Left forelimb (tissue), 1 donor: ENCODE data around the gene SLC2A4RG.
A peak's percentile ranks its signal among the peaks of the same experiment; 100 is the strongest.
"Not testable (repeated sequence)": the region's sequence is repeated elsewhere in the genome, so short reads cannot be mapped to it uniquely, and the experiment has no call there.

Experiments
- DNase-seq: peaks from one replicate; pipeline ENCODE4 v3.0.0-alpha.2; 2018; ENCODE audit warnings: low spot score

The SLC2A4RG gene

DNA sequence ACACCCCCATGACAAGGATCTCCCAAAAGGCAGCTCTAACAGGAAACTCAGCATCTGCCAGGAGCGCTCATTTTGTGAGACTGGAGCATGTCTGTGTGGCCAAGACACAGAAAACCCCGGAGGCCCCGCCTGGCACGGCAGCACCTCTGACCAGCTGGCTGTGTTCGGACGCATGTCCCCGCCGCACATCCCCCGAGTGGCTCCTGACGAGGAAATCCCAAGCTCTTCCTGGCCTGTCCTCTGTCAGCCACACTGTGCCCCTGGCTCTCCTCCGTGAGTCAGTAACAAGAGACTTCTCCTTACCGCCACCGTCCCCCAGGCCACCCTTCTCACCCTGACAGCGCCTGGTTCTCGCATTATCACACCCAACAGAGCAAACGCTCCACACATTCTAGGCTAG lies 14.4 kb downstream of the SLC2A4RG start:
- no peak for DNase-seq

DNA sequence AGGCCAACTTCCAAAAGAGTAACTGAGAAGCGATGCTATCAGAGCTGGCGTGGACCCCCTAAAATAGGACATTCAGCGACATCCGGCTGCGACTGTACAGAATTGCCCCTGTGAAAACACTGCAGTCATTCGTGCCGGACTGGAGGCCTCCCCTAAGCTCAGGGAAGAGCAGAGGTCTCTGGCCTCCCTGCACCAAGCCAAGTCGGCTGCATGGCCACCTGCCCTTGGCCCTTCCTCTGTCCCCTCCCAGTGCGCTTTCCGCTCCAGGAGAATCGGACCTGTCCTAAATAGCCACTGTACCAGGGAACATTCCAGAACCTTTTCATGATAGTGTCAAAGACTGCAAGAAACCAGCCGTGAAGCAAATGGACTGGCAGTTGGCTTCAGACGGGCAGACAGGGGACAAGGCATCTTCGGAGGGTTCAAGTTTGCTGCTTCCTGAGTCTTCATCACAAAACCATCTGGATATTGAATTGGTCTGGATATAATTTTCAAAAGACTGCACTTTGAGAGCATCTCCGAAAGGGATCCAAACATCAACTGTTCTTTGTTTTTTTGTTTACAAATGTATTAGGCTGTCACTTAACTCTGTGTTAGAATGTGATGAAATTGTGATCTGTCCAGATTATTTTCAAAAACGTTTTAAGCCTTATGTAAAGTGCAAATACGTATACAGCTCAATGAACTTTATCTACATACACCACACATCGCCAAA lies 16.5 kb downstream of the SLC2A4RG start:
- DNase-seq, result no peak

DNA sequence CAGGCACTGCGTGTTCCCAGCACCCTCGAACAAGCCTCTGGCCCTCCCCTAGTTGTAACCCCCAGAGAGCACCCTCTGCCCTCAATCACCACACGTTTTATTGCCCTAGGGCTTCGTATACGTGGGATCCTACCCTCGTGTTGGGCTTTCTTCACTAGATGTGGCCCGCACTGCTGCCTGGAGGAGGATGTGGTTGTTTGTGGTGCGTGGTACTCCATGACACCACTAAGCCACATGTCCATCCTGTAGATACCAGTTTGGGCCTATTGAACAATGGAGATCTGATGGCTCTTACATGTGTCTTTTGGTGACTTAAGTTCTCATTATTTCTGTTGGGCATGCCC lies 17.0 kb downstream of the SLC2A4RG start:
- no peak for DNase-seq

DNA sequence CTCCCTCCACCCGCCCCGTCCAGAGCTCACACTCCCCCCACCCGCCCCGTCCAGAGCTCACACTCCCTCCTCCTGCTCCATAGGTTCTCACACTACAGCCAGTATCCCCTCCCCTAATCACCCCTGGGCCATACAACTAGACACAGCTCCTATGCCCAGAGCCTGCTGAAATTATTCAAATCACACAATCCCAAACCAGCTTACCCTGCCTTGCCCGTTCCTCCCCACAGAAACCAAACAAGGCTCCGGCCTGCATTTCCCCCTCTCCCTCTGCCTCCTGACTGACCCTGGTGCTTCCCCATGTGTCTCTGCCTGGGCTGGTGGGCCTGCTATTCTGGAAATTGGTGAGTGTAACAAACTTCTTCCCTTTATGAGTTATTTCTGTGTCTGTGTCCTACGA lies 18.6 kb downstream of the SLC2A4RG start:
- no peak for DNase-seq

DNA sequence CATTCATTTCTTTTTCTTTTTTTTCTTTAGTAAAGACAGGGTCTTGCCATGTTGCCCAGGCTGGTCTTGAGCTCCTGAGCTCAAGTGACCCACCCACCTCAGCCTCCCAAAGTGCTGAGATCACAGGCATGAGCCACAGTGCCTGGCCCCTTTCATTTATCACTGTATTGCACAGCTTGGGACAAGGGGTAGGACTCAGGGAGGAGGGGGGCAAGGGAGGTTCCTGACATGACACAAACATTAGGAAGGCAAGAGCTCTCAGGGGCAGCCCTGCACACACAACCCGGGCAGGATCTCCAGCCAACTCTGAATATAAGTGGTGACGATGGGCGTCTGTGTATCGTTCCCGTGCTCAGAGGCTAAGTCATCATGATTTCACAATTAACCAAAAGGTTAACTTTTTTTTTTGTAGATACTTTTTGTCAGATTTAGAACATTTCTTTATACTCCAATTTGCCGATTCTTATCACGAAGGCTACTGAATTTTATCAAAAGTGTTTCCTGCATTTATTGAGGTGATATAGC lies 19.9 kb downstream of the SLC2A4RG start:
- DNase-seq, result no peak

DNA sequence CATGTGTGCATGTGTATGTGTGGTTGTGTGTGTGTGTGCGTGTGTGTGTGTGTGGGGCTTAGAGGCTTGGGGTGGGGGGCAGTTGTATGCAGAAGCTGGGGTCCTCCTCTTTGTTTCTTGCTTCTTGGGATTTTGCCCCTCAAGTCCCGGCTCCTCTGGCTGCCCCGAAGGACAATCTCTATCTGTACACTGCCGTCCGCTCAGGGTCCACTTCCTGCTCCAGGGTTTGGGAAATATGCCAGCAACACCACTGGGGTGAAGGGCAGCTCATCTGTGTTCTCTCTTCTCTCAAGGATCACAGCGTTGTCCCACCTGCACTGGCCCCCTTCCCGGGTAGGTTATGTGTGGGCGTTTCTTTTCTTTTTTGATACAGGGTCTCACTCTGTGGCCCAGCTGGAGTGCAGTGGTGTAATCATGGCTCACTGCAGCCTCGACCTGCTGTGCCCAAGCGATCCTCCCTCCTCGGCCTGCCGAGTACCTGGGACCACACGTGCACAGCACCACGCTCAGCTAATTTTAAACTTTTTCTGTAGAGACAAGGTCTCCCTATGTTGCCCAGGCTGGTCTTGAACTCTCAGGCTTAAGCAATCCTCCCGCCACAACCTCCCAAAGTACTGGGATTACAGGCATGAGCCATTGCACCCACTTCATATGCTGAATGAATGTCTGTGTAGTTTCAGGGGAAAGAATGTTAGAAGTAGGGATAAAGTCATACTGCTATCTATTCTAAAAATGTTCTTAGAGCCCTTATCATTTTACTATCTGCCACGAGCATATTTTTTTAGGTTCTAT lies 25.7 kb downstream of the SLC2A4RG start:
- no peak for DNase-seq

DNA sequence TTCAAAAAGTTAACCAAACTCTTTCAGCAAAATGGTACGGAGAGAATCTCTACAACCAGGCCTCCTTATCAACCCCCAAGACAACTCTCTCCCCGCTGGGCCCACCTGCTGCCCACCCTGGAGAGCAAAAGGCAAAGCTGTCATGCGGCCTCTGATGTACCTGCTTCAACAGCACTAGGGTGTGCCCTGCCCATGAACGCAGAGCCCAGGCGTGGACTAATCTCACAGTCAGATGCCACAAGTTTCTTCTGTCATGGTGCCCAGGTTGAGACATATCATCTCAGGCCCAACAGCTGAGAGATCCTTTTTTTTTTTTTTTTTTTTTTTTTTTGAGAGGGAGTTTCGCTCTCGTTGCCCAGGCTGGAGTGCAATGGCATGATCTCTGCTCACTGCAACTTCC lies 26.3 kb downstream of the SLC2A4RG start:
- no peak for DNase-seq

DNA sequence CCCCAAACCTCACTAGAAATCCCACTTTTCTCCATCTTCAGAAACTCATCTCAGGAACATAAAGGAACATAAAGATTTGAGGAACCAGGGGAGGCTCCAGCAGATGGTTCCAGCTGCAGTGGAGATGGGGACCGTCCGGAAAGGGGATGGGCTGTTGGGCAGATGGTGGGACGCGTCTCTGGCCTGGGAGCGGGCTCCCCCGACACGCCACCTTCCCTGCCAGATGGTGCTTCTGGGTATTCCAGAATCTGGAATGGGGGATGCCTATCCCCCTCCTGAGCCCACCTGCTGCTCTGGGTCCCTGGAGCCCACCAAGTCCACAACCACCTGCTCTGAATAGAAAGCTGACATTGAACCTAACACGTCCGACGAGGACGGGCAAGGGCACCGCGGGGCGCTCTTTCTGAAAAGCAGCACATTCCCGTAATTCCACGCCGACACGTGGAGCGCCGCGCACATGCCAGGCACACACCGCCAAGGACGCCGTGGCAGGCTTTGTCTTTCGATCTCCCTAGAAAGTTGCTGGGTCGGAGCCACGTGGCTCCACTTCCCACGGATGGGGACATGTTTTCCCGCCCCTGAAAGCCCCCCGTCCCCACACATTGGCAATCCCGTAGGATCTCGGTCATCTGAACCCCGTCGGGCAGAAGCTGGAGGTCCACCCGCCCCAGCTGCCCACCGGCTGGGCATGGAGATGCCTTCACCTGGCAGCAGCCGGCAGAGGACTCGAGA lies 27.3 kb downstream of the SLC2A4RG start:
- no peak for DNase-seq

DNA sequence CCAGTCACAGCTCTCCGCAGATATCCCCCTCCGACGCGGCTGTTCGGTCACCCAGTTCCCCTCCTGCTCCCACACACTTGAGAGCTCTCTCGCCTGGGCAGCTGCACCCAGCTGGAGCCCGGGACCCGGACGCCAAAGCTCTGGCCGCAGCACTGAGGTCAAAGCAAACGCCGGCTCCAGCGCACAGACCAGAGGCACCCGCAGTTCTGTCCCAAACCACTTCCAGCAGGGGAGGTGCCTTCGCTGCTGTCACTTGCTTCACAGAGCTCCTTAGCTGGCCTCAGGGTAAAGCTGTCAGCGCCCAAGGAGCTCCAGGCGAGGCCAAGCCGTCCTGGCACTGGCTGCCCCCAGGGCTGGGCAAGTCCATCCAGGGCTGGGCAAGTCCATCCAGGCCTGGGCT lies 27.9 kb downstream of the SLC2A4RG start:
- no peak for DNase-seq

DNA sequence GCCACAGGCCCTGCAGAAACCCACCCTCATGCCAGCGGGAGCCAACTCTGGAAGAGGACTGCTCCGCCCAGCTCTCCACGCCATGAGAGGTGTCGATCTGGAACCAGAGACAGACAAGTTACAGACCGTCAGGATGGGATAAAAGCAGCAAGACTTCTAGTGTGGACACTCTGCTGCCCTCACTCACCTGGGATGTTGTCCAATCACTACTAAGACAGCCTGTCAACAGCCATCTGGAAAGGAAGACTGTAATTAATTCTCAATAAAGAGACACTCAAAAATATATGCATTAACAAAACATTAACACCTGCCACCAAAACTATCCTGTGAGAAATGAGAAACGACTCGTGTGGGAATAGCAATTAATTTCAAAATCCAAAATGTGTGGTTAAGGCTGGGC lies 28.3 kb downstream of the SLC2A4RG start:
- DNase-seq, result no peak

DNA sequence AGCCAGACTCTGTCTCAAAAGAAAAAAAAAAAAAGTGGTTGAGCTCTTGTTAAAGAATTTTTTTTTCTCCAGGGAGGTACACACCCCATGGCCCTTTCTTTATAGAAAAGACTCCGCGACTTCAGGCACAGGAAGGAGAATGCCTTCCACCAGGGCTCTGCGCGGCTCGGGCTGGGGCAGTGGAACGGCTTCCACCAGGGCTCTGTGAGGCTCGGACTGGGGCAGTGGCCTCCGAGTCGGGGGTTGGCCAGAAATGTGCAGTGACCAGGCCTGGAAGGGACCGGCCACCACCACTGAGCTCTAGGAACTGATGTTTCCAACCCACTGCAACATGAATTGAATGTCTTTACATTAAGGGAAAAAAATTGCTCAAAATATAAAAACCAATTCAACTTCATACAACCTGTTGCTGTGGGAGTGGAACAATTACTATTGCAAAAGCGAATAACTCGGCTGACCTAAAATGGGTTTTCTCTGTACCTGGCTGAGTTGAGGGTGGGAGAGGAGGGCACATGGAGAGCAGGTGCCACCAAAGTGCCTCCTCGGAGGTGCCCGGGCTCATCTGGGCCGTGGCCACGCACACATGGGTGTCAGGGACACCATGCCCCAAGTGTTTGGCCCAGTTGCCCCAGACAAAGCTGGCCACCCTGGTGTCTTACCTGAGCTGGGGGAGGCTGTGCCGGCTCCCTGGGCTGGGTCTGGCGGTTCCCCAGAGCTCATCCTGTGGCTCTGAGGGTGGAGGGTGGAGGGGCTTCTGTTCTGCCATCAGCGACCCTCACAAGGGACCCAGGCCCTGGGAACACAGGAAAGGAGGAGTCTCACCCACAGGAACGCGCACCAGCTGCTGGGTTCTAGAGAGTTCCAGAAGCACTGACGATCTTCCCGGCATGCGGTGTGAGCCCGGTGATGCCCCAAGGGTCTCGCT lies 29.3 kb downstream of the SLC2A4RG start:
- DNase-seq, result no peak

DNA sequence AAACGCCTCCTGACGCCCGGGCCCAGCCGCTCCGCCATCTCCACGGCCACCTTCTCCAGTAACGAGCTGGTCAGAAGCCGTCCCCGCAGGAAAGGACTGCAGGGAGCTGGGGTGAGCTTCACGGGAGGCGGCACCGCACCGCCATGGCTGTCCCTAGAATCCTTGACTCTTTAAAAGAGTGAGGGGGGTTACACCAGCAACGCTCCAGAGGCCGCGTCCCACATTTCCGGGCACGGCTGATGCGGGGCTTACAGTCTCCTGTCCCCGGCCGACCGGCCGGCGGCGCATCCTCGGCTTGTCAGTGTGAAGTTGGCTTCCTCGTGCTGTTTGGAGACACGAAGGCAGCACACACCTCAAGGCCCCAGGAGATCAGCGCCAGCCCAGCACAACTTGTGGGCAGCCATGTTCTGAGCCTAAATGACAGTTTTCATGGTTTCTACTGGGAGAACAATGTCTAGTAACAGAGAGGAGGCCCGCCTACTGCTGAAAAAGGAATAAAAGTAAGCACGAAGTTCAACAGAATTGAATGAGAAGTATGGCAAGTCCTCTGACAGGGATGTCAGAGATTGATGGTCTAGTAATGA lies 30.4 kb downstream of the SLC2A4RG start:
- no peak for DNase-seq

DNA sequence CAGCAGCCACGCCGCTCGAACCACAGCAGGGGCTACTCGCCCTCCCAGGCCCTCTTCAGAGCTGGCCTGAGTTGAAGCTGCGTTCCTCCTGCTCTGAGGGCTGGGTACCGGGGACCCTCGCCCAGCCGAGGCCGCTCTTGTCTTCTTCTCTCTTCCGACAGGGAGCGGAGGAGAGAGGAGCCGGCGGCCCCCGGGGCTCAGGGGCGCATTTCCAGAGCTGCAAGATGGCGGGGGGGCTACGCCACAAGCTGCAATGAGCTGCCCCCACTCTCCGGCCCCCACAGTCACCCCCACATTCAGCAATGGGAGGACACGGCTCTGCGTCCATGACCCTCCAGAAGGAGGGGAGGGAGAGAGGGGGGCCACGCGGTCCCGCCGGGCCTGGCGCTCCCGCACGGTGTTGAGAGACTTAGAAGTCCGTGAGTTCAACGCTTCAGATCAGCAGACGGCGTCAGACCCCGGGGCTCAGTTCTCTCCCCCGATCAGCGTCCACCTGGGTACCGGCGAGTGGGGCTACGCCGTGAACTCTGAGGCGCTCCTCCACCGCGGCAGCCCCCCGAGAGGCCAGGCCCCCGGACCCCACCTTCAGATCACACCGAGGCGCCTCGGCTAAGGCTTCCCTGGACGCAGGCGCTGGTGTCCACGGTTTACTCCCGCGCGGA lies 31.6 kb downstream of the SLC2A4RG start:
- no peak for DNase-seq

DNA sequence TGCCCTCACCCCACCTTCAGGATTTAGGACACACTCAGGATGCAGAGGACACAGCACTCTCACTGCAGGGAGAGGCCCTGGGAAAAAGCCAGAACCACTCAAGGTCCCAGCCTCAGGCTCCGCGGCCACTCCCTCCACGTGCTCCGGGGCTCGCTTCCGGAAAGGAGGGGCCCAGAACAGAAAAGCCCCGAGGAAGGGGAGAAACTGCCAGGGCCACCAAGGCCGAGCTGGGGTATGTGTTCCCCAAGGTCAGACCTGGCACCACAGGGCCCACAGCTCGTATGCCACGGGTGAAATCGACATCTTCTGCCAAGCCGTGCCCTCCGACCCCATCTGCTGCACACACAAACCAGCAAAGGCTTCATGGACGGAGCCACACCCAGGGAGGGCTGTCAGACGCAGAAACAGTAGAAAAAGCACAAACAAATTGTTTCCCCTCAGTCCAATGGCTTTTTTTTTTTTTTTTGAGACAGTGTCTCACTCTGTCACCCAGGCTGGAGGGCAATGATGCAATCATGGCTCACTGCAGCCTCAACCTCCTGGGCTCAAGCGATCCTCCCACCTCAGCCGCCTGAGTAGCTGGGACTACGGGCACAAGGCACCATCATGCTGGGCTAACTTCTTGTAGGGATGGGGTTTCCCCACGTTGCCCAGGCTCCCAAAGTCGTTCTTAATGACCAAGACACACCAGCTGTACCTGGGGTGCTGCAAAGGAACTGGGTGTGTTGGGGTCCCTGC lies 33.4 kb downstream of the SLC2A4RG start:
- DNase-seq, result no peak

DNA sequence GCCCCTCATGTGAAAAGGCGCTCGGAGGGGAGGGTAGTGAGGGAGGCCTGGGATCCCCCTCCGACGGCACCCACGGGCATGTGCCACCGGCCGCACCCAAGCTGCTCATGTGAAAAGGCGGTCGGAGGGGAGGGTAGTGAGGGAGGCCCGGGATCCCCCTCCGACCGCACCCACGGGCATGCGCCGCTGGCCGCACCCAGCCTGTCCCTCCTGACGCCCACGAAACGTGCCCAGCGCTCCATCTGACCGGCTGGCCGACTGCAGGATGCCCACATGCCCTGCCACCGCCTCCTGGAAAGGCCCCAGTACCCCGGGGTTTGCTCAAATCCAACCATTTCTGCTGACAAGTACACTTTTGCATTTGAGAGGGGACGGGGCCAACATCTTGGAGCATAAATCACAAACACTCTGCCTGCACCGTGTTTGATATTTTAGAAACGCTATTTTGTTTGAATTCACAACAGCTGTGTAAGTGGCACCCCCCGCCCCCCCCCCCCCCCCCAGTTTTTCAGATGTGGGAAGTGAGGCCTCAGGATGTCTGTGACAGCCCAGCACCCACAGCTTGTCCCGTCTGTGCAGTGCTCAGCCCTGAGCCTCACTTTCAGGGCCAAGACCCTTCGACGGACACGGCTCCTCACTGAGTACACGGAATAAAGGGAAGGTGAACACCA lies 34.1 kb downstream of the SLC2A4RG start:
- DNase-seq, result no peak

DNA sequence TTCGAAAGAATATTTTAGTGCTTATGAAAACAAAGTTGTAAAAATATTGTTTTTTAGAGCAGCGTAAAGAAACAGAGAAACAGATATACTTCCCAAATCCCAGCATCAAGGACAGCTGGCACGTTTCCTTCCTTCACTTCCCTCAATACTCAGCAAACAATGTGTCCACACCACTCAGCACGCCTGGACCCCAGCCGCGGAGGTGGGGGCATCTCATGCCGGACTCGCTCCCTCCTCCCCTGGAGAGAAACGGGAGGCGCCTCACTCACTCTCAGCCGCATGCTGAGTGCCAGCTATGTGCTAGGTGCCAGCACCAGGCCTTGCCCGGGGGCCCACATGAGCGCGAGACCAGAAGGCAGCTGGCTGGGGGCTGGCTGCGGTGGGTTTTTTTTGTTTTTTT lies 34.7 kb downstream of the SLC2A4RG start:
- no peak for DNase-seq

DNA sequence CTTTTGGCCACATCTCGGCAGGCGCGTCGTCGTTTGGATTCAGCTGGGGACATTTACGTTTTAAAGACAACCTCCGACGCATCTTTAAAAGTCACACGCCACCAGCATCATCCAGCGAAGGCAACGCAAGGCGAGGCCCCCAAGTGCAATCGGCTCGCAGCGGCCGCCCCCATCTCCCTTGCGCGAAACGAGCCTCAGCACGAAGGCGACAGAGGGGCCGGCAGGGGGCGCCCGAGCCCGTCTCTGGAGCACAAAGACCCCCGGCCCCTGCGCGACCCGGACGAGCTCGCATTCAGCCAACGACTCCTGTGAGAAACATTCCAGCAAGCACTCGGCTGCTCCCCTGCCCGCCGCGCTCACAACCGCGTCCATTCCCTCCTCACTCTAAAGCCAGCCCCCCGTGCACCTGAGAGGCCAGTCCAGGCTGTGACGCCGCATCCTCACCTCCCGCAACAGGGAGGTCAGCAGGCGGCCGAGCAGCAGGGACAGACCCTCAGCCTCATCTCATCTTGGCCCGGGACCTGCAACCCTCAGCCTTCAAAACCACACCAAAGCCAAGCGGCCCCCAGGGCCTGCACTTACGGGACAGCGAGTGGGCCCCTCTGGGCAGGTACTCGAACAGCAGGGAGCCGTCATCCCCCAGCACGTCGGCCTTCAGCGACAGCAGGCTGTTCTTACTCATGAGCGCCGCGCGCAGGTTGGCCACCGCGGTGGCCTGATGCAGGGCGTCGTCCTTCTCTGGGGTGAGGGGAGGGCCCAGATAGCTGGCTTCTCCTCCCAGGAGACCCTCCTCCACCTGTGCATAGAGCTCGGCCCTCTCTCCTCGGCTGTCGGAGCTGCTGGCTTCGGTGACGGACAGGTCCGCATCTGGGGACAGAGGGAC lies 35.8 kb downstream of the SLC2A4RG start:
- DNase-seq, result peak; percentile 86

DNA sequence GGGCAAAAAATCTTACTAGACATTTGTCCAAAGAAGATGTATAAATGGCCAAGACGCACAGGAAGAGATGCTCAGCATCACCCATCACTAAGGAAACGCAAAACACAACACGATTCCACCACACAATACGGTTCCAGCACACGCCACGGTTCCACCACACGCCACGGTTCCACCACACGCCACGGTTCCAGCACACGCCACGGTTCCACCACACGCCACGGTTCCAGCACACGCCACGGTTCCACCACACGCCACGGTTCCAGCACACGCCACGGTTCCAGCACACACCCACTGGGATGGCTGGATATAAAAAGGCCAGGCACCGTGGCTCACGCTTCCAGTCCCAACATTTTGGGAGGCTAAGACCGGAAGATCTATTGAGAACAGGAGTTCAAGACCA lies 37.3 kb downstream of the SLC2A4RG start:
- not testable (repeated sequence) for DNase-seq

DNA sequence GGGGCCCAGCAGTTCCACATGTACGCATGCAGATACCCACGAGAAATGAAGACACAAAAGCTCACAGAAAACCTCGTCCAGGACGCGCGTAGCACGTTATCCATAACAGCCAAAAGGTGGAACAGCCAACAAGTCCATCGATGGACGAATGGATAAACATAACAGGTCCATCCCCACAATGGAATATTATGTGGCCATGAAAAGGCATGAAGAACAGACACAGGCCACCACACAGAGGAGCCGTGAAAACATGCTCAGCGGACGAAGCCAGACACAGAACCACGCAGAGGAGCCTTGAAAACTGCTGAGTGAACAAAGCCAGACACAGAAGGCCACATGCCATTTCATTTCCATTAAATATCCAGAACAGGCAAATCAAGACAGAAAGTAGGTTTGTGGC lies 38.0 kb downstream of the SLC2A4RG start:
- DNase-seq, result no peak
